H9 (cell line): Measurements from ENCODE around the gene SNX25. TPM values are rescaled to one million over a fixed set of nuclear protein-coding genes. Genes with fewer than 3 reads are reported as not detected.

Experiments used
- DNase-seq: peaks from one replicate; pipeline ENCODE4 v3.0.0-alpha.2; 2017
- H2AFZ ChIP-seq: one replicate; pipeline ENCODE4 v1.6.1; 2013; ENCODE audit warnings: mild to moderate bottlenecking, low read length, control low read depth, moderate library complexity
- H2AK5ac ChIP-seq: 2 replicates; pipeline ENCODE4 v1.6.1; 2013; ENCODE audit warnings: low read length, control low read depth, mixed read lengths; ENCODE audit not compliant: insufficient read length
- H2BK120ac ChIP-seq: one replicate; pipeline ENCODE4 v1.6.1; 2013; ENCODE audit warnings: low read depth, mild to moderate bottlenecking, low read length, control low read depth, inconsistent platforms; ENCODE audit not compliant: poor library complexity, severe bottlenecking
- H2BK12ac ChIP-seq: 2 replicates; pipeline ENCODE4 v1.6.1; 2013; ENCODE audit warnings: low read length, control low read depth, mixed read lengths, low read depth; ENCODE audit not compliant: insufficient read length
- H2BK15ac ChIP-seq: 2 replicates; pipeline ENCODE4 v1.6.1; 2013; ENCODE audit warnings: low read depth, low read length, control low read depth
- H2BK20ac ChIP-seq: one replicate; pipeline ENCODE4 v1.6.1; 2013; ENCODE audit warnings: low read depth, mild to moderate bottlenecking, low read length, control low read depth, inconsistent platforms; ENCODE audit not compliant: poor library complexity, severe bottlenecking
- H2BK5ac ChIP-seq: 2 replicates; pipeline ENCODE4 v1.6.1; 2013; ENCODE audit warnings: low read length, control low read depth, mixed read lengths; ENCODE audit not compliant: insufficient read length
- H3K14ac ChIP-seq: 2 replicates; pipeline ENCODE4 v1.6.1; 2013; ENCODE audit warnings: low read length, control low read depth; ENCODE audit not compliant: insufficient read depth
- H3K18ac ChIP-seq: 2 replicates; pipeline ENCODE4 v1.6.1; 2013; ENCODE audit warnings: low read depth, mild to moderate bottlenecking, mixed read lengths, low read length, control low read depth; ENCODE audit not compliant: insufficient read length
- H3K23ac ChIP-seq: 2 replicates; pipeline ENCODE4 v1.6.1; 2013; ENCODE audit warnings: low read length, control low read depth, mixed read lengths, low read depth; ENCODE audit not compliant: insufficient read length
- H3K23me2 ChIP-seq: 2 replicates; pipeline ENCODE4 v1.6.1; 2013; ENCODE audit warnings: low read depth, mild to moderate bottlenecking, mixed read lengths, low read length, control low read depth; ENCODE audit not compliant: insufficient read length, poor library complexity, severe bottlenecking
- H3K27ac ChIP-seq: 2 replicates; pipeline ENCODE4 v1.5.1; 2013; ENCODE audit warnings: low read length, control low read depth, mixed read lengths, low read depth; ENCODE audit not compliant: insufficient read length
- H3K27me3 ChIP-seq: 2 replicates; pipeline ENCODE4 v1.6.1; 2013; ENCODE audit warnings: low read length, control low read depth, inconsistent platforms; ENCODE audit not compliant: insufficient read depth
- H3K4ac ChIP-seq: 2 replicates; pipeline ENCODE4 v1.6.1; 2013; ENCODE audit warnings: low read depth, mild to moderate bottlenecking, control low read depth, inconsistent platforms, low read length, moderate library complexity
- H3K4me1 ChIP-seq: 2 replicates; pipeline ENCODE4 v1.6.1; 2013; ENCODE audit warnings: low read length, control low read depth, inconsistent platforms; ENCODE audit not compliant: insufficient read depth
- H3K4me2 ChIP-seq: 2 replicates; pipeline ENCODE4 v1.6.1; 2013; ENCODE audit warnings: low read length, control low read depth, mixed read lengths; ENCODE audit not compliant: insufficient read length, insufficient read depth
- H3K56ac ChIP-seq: 2 replicates; pipeline ENCODE4 v1.6.1; 2013; ENCODE audit warnings: low read depth, mild to moderate bottlenecking, mixed read lengths, low read length, control low read depth; ENCODE audit not compliant: insufficient read length
- H3K79me1 ChIP-seq: 2 replicates; pipeline ENCODE4 v1.6.1; 2013; ENCODE audit warnings: low read depth, mild to moderate bottlenecking, moderate library complexity, low read length, control low read depth, inconsistent platforms; ENCODE audit not compliant: insufficient read depth, poor library complexity, severe bottlenecking
- H3K79me2 ChIP-seq: 2 replicates; pipeline ENCODE4 v1.6.1; 2013; ENCODE audit warnings: low read length, control low read depth, inconsistent platforms; ENCODE audit not compliant: insufficient read depth
- H3K9ac ChIP-seq: 2 replicates; pipeline ENCODE4 v1.6.1; 2013; ENCODE audit warnings: low read length, control low read depth, mixed read lengths; ENCODE audit not compliant: insufficient read length; ENCODE audit errors: extremely low read depth
- H3K9me3 ChIP-seq: one replicate; pipeline ENCODE4 v1.6.1; 2013; ENCODE audit warnings: low read depth, low read length, inconsistent platforms; ENCODE audit not compliant: control insufficient read depth
- H3T11ph ChIP-seq: one replicate; pipeline ENCODE4 v1.6.1; 2013; ENCODE audit warnings: mild to moderate bottlenecking, low read length, control low read depth, inconsistent platforms
- H4K20me1 ChIP-seq: one replicate; pipeline ENCODE4 v1.6.1; 2013; ENCODE audit not compliant: control insufficient read depth, insufficient read length, insufficient read depth
- H4K5ac ChIP-seq: 2 replicates; pipeline ENCODE4 v1.6.1; 2013; ENCODE audit warnings: low read depth, mild to moderate bottlenecking, mixed read lengths, low read length, control low read depth; ENCODE audit not compliant: insufficient read length
- H4K8ac ChIP-seq: replicated peaks from 2 replicates; pipeline ENCODE4 v1.6.1; 2013; ENCODE audit warnings: low read length, control low read depth, mixed read lengths, low read depth; ENCODE audit not compliant: insufficient read length
- H4K91ac ChIP-seq: 2 replicates; pipeline ENCODE4 v1.6.1; 2013; ENCODE audit warnings: low read depth, mild to moderate bottlenecking, moderate library complexity, mixed read lengths, low read length, control low read depth; ENCODE audit not compliant: insufficient read length
- H3K27ac Mint-ChIP-seq, 3 experiments: 2 replicates in 2 of 3; 3 replicates in 1 of 3; pipeline ENCODE4 v1.8.0; 2020 to 2021; ENCODE audit warnings: mixed read lengths in 3 of 3, mild to moderate bottlenecking in 1 of 3, moderate library complexity in 1 of 3
- H3K27me3 Mint-ChIP-seq: 2 replicates; pipeline ENCODE4 v1.8.0; 2021; ENCODE audit warnings: low read depth, mild to moderate bottlenecking, moderate library complexity, mixed read lengths
- H3K36me3 Mint-ChIP-seq, 3 experiments: 2 replicates in 2 of 3; 3 replicates in 1 of 3; pipeline ENCODE4 v1.8.0; 2020 to 2021; ENCODE audit warnings: low read depth in 3 of 3, mixed read lengths in 3 of 3; ENCODE audit not compliant: insufficient read depth in 1 of 3
- H3K4me1 Mint-ChIP-seq, 2 experiments: 2 replicates each; pipeline ENCODE4 v1.8.0; 2020; ENCODE audit warnings: mixed read lengths in 2 of 2
- H3K4me3 Mint-ChIP-seq, 2 experiments: 2 replicates in 1 of 2; 3 replicates in 1 of 2; pipeline ENCODE4 v1.8.0; 2020 to 2021; ENCODE audit warnings: mild to moderate bottlenecking in 2 of 2, mixed read lengths in 2 of 2, moderate library complexity in 1 of 2
- H3K9me3 Mint-ChIP-seq, 2 experiments: 2 replicates in 1 of 2; 3 replicates in 1 of 2; pipeline ENCODE4 v1.8.0; 2020; ENCODE audit warnings: mild to moderate bottlenecking in 2 of 2, mixed read lengths in 2 of 2, moderate library complexity in 1 of 2
- WGBS: extraction: QIAGEN DNeasy Blood & Tissue Kit; methylation state at CpG from one replicate; pipeline ENCODE4 v1.1.7; 2013; ENCODE audit warnings: missing lambda C conversion rate, low lambda C conversion rate, mixed read lengths; ENCODE audit not compliant: insufficient read length; ENCODE audit errors: extremely low coverage; 5-methylcytosine and 5-hydroxymethylcytosine counted together
- total RNA-seq: library from RNA; stranded (reverse); gene quantifications from 2 replicates; pipeline ENCODE4 v1.2.1, GENCODE V29; 2021
- TF ChIP-seq, protein P1 (sequence below): fragments of 200-600 bp; sonication (generic); conservative IDR thresholded peaks from 3 replicates; pipeline ENCODE4 v1.8.0; 2021; ENCODE audit warnings: antibody characterized with exemption, mild to moderate bottlenecking

The SNX25 gene
- total RNA-seq, 1 experiment from 2014 or later = 28.2 TPM

DNA sequence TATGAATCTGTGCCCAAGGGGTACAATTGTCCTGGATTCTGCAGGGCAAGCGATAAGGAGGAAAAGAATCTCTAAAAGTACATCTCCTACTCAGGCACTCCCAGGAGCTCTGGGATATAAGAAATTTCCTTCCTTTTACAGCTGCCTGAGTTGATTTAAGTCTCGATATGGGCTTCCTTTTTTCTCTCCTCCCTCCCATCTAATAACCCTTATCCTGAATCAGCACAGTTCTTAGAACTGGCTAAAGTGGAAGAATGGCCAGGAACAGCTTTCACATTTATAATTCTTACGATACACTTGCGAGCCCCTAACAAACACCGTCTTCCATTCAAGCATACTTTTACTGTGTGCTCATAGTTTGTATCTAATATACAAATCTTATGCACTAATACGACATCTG, 165.2 kb downstream of the SNX25 start:
- no peak overlapping the region for H3T11ph ChIP-seq
- H3K9me3 Mint-ChIP-seq = no peaks in the 10 kb centered on the region
- WGBS = no CpG with 5 or more reads among the region's 6 CpGs
- no peaks in the 10 kb centered on the region for H3K27me3 Mint-ChIP-seq
- H3K23ac ChIP-seq = no peak overlapping the region
- no peak overlapping the region for H2AFZ ChIP-seq
- H3K79me2 ChIP-seq = no peaks in the 10 kb centered on the region
- no peak overlapping the region for H2AK5ac ChIP-seq
- H3K4me2 ChIP-seq = no peak overlapping the region
- H3K9ac ChIP-seq = no peak overlapping the region
- H3K36me3 Mint-ChIP-seq = peaks cover 0 to 9% (median 7%) of the 10 kb centered on the region in 3 experiments; a peak in 4 of 7 replicates
- no peaks in the 10 kb centered on the region for H3K27me3 ChIP-seq
- H3K4me3 Mint-ChIP-seq = no peak overlapping the region
- no peak overlapping the region for H3K18ac ChIP-seq
- no peaks in the 10 kb centered on the region for H3K9me3 ChIP-seq
- no peak for DNase-seq
- no peaks in the 10 kb centered on the region for H4K20me1 ChIP-seq
- no peak overlapping the region for H4K5ac ChIP-seq
- H2BK5ac ChIP-seq = no peak overlapping the region
- no peak overlapping the region for H2BK20ac ChIP-seq
- H3K56ac ChIP-seq = no peak overlapping the region
- TF ChIP-seq, protein P1, sequence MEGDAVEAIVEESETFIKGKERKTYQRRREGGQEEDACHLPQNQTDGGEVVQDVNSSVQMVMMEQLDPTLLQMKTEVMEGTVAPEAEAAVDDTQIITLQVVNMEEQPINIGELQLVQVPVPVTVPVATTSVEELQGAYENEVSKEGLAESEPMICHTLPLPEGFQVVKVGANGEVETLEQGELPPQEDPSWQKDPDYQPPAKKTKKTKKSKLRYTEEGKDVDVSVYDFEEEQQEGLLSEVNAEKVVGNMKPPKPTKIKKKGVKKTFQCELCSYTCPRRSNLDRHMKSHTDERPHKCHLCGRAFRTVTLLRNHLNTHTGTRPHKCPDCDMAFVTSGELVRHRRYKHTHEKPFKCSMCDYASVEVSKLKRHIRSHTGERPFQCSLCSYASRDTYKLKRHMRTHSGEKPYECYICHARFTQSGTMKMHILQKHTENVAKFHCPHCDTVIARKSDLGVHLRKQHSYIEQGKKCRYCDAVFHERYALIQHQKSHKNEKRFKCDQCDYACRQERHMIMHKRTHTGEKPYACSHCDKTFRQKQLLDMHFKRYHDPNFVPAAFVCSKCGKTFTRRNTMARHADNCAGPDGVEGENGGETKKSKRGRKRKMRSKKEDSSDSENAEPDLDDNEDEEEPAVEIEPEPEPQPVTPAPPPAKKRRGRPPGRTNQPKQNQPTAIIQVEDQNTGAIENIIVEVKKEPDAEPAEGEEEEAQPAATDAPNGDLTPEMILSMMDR = no peak
- peaks cover 12 to 14% of the 10 kb centered on the region in 2 experiments; a peak in 3 of 4 replicates for H3K4me1 Mint-ChIP-seq
- no peak overlapping the region for H3K4ac ChIP-seq
- H3K27ac ChIP-seq = no peak overlapping the region
- no peaks in the 10 kb centered on the region for H3K79me1 ChIP-seq
- no peak overlapping the region for H4K8ac ChIP-seq
- no peak overlapping the region for H4K91ac ChIP-seq
- no peak overlapping the region for H2BK12ac ChIP-seq
- H3K14ac ChIP-seq = no peak overlapping the region
- H3K4me1 ChIP-seq = no peaks in the 10 kb centered on the region; the same call in 1 of the 2 replicates
- H3K27ac Mint-ChIP-seq = no peak overlapping the region
- H2BK120ac ChIP-seq = no peak overlapping the region
- H3K23me2 ChIP-seq = no peaks in the 10 kb centered on the region
- no peak overlapping the region for H2BK15ac ChIP-seq
